ENCODE data around the gene FAM32A.

- TF ChIP-seq EZH2 (IDR thresholded peaks at IDR 0.05) = no peak
- TF ChIP-seq POLR2AphosphoS5 (IDR thresholded peaks at IDR 0.05; ENCODE audit: borderline replicate concordance, low read depth, low read length) = no peak
Measured at GRCh38 chr19:16159655-16160054, 25.6 kb upstream of the FAM32A start.

Data from SK-N-MC (cell line).